COLO668 (cell line): ENCODE measurements around the gene SF3B5.
"Not testable (repeated sequence)": the region's sequence is repeated elsewhere in the genome, so short reads cannot be mapped to it uniquely, and the experiment has no call there.

Experiments used
- DNase-seq: peaks from one replicate; lab custom pipeline; 2025; ENCODE audit not compliant: unreplicated experiment; lab: John Stamatoyannopoulos, UW

SF3B5 gene

GRCh38 chr6:144064402-144065212 is 30.8 kb downstream of the SF3B5 start:
- DNase-seq = peak; percentile 54

GRCh38 chr6:144063744-144064401 is 31.5 kb downstream of the SF3B5 start:
- DNase-seq = peak; percentile 91

- DNase-seq = peak; percentile 31
Measured at GRCh38 chr6:144063246-144063743, 32.1 kb downstream of the SF3B5 start.

- no peak for DNase-seq
Measured at GRCh38 chr6:144062786-144063185, 32.6 kb downstream of the SF3B5 start.

- no peak for DNase-seq
Measured at GRCh38 chr6:144059139-144059538, 36.2 kb downstream of the SF3B5 start.

- no peak for DNase-seq
Measured at GRCh38 chr6:144055121-144055931, 40.0 kb downstream of the SF3B5 start.

- no peak for DNase-seq
Measured at GRCh38 chr6:144053601-144054000, 41.8 kb downstream of the SF3B5 start.

- no peak for DNase-seq
Measured at GRCh38 chr6:144052488-144052887, 42.9 kb downstream of the SF3B5 start.

GRCh38 chr6:144049386-144049785 is 46.0 kb downstream of the SF3B5 start:
- no peak for DNase-seq

GRCh38 chr6:144047688-144048087 is 47.7 kb downstream of the SF3B5 start:
- DNase-seq = no peak

GRCh38 chr6:144046672-144047071 is 48.7 kb downstream of the SF3B5 start:
- not testable (repeated sequence) for DNase-seq

- DNase-seq = not testable (repeated sequence)
Measured at GRCh38 chr6:144044989-144045388, 50.4 kb downstream of the SF3B5 start.
